Measurements from ENCODE around the gene SUPT5H.

DNA sequence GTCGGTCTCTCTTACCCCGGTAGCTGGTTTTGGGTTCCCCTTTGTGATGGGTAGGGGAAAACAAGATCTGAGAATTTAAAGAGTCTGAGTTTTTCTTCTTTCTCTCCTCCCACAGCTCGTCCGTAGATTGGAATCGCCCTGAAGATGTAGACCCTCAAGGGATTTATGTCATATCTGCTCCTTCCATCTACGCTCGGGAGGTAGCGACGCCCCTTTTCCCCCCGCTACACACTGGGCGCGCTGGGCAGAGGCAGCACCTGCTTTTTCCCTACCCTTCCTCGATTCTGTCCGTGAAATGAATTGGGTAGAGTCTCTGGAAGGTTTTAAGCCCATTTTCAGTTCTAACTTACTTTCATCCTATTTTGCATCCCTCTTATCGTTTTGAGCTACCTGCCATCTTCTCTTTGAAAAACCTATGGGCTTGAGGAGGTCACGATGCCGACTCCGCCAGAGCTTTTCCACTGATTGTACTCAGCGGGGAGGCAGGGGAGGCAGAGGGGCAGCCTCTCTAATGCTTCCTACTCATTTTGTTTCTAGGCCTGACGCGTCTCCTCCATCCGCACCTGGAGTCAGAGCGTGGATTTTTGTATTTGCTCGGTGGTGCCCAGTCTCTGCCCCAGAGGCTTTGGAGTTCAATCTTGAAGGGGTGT is 62.5 kb downstream of the SUPT5H start:
- TF ChIP-seq CTCF (IDR thresholded peaks at IDR 0.05) (no peak), EP300 (IDR thresholded peaks at IDR 0.05) (no peak)

All from ovary (tissue), 3 donors.